Erythroblast (primary cell): ENCODE measurements around the gene GRM7.

Experiments used
- DNase-seq, 2 experiments: peaks; one replicate each; lab custom pipeline; 2025; lab: John Stamatoyannopoulos, UW
- GATA1 ChIP-seq: IDR thresholded peaks from 2 replicates; pipeline ENCODE4 v1.6.1; 2011; ENCODE audit warnings: low read depth, mild to moderate bottlenecking, control low read depth, low read length, moderate library complexity
- POLR2A ChIP-seq: IDR thresholded peaks from 2 replicates; pipeline ENCODE4 v1.6.1; 2011; ENCODE audit warnings: mild to moderate bottlenecking, low read length

The GRM7 gene

DNA sequence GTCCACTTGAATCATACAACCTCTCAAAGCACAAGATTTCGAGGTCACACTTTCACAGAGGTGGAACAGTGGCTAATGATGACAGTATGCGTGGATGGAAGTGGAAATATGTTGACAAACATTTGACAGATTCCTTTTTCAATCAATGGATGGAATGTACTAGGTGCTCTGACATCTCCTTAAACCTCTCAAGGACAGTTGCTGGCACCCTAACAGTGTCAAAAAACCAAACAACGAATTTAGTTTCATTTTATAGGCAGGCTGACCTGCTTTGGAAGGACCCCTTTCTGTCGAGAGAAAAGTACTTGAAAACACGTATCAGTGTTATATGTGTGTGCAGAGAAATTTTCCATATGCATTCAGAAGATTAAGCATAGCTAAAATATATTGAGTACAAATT lies 861.0 kb downstream of the GRM7 start:
- DNase-seq: no peak
- no peak for TF ChIP-seq GATA1
- no peak for TF ChIP-seq POLR2A

DNA sequence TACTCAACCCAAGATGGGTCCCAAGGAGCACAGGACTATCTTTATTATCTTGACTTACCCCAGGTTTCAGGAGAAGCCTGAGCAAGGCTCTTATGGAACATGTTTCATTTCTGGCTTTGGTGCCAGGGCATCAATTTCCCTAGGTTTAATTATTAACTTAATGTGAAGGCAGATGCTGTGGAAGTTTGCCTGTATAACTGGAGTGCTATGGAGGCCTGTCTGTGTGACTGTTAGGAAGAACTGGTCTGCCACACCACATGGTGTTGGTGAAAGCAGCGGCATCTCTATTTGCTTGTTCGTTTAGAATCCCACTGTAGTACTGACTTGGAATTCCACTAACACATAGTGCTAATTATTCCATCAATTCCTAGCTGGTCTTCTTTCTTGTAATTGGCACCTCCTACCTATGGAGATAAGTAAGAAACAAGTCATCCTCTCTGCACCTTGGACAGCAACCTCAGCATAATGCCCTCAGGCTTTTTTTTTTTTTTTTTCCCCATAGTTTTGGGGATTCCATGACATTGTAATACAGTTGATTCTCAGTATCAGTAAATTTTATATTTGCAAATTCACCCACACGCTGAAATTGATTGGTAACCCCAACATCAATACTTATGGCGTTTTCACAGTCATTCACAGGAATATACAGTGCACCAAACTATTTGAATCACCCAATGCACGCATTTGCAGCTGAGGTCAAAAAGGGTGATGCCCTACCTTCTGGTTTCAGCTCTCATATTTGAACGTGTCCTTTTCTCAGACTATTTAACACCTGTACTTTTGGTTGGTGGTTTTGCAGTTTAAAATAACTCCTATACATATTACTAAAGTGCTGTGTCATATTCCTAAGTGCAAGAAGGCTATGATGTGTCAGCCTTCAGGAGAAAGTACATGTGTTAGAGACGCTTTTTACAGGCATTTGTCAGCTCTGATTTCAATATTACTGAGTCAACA lies 867.9 kb downstream of the GRM7 start:
- TF ChIP-seq POLR2A (no peak), GATA1 (no peak)
- DNase-seq: no peak

DNA sequence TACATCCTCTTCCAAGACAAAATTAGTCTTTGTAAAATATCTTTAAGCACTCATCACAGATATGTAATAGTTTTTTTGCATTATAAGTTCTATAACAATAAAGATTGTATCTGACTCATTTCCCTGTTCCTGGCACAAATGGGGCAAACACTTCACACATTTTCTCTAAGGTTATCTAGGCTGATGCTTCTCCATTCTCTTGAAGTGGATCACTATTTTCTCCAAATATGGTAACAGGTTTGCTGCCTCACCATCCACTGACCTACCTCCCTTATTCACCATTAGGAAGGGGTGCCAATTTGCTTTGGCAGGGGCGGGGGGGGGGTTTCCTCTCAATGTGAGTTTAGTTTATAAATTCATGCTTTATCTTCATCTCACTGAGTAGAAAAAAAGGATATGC lies 873.0 kb downstream of the GRM7 start:
- TF ChIP-seq POLR2A: no peak
- TF ChIP-seq GATA1: no peak
- no peak for DNase-seq

DNA sequence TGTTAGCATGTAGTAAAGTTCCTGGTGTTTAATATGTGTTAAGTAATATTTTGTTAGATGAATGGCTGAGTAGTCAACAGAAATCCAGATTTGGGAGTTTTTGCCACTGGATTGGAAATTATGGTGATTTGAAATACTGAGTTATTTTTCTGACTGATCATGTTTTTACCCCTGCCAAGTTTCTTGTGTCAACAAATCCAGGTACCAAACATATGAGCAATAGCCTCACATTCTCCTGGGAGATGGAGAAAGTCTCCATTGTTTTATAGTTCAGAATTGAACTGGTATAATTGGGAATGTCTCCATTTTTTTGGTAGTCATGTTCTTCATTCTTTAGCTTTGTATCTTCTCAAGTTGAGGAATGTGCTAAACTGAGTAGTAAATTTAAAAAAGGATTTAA lies 873.5 kb downstream of the GRM7 start:
- DNase-seq: no peak
- no peak for TF ChIP-seq GATA1
- no peak for TF ChIP-seq POLR2A

DNA sequence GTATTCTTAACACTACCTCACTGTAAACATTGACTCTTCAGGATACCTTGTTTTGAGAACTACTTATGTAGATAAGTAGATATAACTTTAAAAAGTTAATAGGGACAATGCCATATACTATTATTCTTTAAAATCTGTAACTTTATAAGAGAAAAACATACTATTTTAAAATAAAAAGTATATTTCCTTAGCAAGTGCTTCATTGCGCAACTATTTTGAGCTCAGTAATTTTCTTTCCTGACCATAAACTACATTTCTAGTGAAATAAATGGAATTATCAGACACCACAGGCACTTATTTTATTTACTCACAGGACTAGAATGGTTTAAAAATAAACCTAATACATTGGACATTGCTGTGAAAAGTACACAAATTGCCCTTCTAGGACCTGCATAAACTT lies 876.3 kb downstream of the GRM7 start:
- TF ChIP-seq POLR2A: no peak
- TF ChIP-seq GATA1: no peak
- no peak for DNase-seq

DNA sequence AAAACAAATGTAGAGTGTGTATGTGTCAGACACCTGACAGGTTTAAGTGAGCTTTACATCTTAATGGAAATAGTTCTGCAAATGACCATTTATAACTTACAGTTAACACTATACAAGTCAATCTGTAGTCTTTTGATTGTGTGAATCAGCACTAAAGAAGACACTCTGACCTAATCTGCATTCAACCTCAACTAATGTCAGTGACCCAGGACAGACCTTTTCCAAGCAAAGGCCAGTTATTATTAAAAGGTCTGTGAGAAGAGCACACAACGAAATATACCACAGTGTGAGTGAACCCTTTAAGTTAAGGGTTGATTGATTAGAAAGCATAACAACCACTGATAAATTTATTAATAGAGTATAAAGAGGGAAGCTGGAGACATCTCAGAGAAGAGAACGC lies 878.8 kb downstream of the GRM7 start:
- no peak for TF ChIP-seq GATA1
- TF ChIP-seq POLR2A: no peak
- DNase-seq: no peak

DNA sequence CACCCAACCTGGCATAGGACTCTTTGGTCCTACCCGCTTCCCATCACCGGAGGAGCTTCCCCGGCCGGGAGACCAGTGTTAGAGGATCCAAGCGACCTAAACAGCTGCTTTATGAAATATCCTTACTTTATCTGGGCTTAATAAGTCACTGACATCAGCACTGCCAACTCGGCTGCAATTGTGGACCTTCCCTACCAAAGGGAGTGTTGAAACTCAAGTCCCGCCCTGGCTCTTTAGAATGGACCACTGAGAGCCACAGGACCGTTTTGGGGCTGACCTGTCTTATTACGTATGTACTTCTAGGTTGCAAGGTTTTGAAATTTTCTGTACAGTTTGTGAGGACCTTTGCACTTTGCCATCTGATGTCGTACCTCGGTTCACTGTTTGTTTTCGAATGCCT lies 879.5 kb downstream of the GRM7 start:
- no peak for DNase-seq
- TF ChIP-seq GATA1 (no peak), POLR2A (no peak)

DNA sequence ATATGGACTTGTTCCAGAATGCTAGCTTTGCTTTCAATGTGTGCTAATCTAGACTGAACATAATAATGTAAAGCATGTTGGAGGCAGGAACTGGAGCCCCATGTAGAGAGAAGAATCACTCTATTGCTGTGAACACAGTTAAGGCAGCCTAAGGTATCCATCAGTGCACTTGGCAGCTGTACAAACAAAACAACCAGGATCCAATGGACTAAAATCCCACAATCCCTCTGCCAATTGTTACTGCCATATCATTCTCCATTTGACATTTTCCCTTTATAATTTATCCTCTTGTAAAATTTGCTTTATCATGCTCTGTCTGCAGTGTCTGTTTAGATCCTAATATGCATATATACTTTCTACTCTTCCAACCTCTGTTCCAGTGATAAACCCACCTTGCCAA lies 883.9 kb downstream of the GRM7 start:
- no peak for DNase-seq
- TF ChIP-seq POLR2A (no peak), GATA1 (no peak)

DNA sequence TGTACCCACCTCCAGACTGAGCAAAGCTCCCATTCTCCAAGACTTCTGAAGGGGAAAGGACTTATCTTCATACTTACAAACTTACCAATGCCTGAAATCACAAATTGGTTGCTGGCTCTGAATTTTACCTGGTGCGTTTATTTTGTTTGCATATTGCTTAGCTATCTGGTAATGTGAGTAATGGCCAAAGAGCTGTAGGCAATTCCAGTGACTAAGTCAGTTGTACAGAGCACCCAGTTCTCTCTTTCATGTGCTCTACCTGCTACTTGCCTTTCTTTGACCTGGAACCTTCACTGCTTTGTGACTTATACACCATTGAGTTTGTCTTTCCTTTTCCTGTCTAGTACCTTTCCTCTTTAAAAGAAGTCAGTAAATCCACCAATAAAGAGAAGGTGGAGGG lies 884.8 kb downstream of the GRM7 start:
- TF ChIP-seq GATA1: no peak
- no peak for TF ChIP-seq POLR2A
- DNase-seq: no peak

DNA sequence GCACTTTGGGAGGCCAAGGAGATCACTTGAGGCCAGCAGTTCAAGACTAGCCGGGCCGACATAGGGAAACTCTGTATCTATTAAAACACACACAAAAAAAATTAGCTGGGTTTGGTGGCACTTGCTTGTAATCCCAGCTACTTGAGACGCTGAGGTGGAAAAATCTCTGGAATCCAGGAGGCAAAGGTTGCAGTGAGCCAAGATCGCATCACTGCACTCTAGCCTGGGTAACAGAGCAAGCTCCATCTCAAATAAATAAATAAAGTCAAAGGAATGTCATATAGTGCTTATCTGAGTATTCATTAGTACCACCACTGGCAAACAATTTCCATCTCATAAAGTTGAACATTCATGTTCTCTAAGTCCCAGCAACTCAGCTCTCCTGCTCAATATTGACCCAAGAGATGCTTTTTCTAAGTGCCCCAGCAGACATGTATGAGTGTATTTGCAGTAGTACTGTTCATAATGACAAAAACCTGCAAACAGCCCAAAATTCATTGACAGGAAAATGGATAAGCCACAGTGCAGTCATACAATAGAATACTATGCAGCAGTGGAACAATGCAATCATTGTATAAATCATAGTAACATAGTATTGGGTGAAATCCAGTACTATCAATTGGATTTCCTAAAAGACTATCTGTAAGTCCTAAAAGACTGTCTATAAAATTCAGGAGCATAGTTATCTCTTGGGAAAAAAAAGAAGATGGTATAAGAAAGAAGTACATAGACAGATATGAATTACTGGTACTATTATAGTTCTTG lies 889.2 kb downstream of the GRM7 start:
- TF ChIP-seq POLR2A: no peak
- TF ChIP-seq GATA1: no peak
- no peak for DNase-seq

DNA sequence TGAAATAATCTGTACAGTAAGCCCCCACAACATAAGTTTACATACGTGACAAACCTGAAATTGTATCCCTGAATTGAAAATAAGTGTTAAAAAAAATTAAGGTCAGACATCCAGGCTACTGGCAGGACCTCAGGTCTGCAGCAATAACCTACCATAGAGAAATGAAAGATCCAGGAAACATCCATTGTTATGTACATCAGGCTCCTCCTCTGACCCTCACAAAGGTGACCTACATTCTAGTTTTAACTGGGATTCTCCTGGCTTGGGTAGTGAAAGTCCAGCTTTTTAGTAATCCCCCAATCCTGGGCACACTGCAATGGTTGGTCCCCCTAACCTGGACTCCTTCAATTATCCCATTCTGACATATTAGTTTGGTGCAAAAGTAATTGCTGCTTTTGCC lies 891.1 kb downstream of the GRM7 start:
- no peak for DNase-seq
- TF ChIP-seq POLR2A: no peak
- no peak for TF ChIP-seq GATA1

DNA sequence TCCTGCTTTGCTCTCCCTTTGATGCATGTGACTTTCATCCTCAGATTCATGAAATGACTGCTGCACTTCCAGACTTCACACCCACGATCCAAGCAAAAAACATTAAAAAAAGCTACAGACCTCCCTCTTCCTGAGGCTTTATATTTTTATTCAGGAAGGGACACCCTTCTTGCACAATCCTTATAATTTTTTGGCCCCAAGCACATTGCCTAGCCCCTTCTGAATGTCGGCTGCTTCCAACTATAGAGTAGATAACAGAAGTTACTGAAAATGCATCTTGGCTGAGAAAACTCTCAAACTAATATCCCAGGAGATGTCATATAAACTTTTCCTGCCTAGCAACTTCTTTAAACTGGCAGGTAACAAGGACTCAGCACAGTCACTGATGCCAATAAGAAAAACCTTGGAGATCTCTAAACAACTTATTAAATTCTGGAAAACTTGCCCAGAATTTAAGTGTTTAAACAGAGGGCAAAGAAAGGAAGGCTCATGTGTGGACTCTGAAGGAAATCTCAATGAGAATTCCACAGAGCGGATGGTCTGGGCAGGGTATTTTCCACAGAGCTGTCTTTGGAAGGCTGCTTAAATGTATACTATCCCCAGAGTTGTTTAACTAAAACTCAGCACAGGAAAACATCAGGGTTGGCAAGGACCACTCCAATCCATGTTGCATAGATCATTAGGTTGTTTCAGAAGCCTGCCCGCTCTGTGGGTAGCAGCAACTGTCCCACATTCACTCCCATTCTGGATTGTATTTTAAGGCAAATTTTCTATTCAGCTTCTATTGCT lies 893.9 kb downstream of the GRM7 start:
- no peak for TF ChIP-seq POLR2A
- TF ChIP-seq GATA1: no peak
- no peak for DNase-seq

DNA sequence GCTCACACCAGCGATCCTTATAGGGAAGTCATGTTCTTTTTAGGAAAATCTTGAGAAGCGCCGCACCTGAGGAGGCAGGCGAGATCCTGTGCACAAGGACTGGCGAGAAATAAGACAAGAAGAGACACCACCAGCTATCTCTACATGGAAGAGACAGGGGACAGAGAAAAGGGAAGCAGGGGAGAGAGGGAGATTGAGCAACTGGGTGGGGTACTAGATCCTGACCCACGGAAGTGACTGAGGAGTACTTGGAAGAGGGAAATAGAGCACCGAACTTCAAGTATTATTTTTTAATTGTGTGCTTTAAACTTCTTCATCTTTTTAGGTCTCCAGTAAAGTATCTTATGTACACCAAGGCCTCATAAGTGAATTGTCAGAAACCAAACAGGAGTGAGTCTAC lies 898.7 kb downstream of the GRM7 start:
- TF ChIP-seq GATA1 (no peak), POLR2A (no peak)
- no peak for DNase-seq
